OCI-LY3 (cell line): ENCODE measurements around the gene DOHH.

Experiments
- H2AFZ ChIP-seq: fragments of 200-600, 300-600 bp; shearing (Covaris generic); 2 replicates; pipeline ENCODE4 v1.6.0; 2014; ENCODE audit warnings: antibody characterized with exemption, low read depth, low read length
- H3K27ac ChIP-seq: fragments of 200-600, 300-600 bp; sonication (generic); 2 replicates; pipeline ENCODE4 v1.5.1; 2014; ENCODE audit warnings: mild to moderate bottlenecking, low read length, moderate library complexity, mixed read lengths
- H3K27me3 ChIP-seq: fragments of 200-600, 300-600 bp; sonication (generic); 2 replicates; pipeline ENCODE4 v1.6.1; 2014; ENCODE audit warnings: low read depth, low read length, mixed read lengths
- H3K36me3 ChIP-seq: fragments of 200-600, 300-600 bp; sonication (generic); replicated peaks from 2 replicates; pipeline ENCODE3; 2014; ENCODE audit warnings: low read depth, low read length, mixed read lengths
- H3K4me1 ChIP-seq: fragments of 300-600, 200-600 bp; sonication (generic); 2 replicates; pipeline ENCODE4 v1.6.1; 2014; ENCODE audit warnings: low read length, mixed read lengths
- H3K4me2 ChIP-seq: fragments of 200-600, 300-600 bp; sonication (generic); 2 replicates; pipeline ENCODE4 v1.6.1; 2014; ENCODE audit warnings: low read length, mixed read lengths
- H3K4me3 ChIP-seq: fragments of 300-600, 200-600 bp; sonication (generic); 2 replicates; pipeline ENCODE4 v1.5.1; 2014; ENCODE audit warnings: antibody characterized with exemption, mild to moderate bottlenecking, low read length, moderate library complexity
- H3K79me2 ChIP-seq: fragments of 300-600, 200-600 bp; shearing (Covaris generic); 2 replicates; pipeline ENCODE4 v1.6.1; 2014; ENCODE audit warnings: mild to moderate bottlenecking, low read length, mixed read lengths
- H3K9ac ChIP-seq: fragments of 300-600, 200-600 bp; shearing (Covaris generic); 2 replicates; pipeline ENCODE4 v1.6.0; 2014; ENCODE audit warnings: mild to moderate bottlenecking, low read length, moderate library complexity
- H3K9me3 ChIP-seq: fragments of 200-600, 300-600 bp; shearing (Covaris generic); 2 replicates; pipeline ENCODE4 v1.6.1; 2014; ENCODE audit warnings: low read length, mixed read lengths; ENCODE audit not compliant: insufficient read depth
- H4K20me1 ChIP-seq: fragments of 200-600, 300-600 bp; sonication (generic); 2 replicates; pipeline ENCODE4 v1.6.1; 2016; ENCODE audit warnings: low read length, mixed read lengths; ENCODE audit not compliant: insufficient read depth
- CTCF ChIP-seq: fragments of 200-600, 300-600 bp; sonication (generic); IDR thresholded peaks from 2 replicates; pipeline ENCODE4 v1.5.1; 2014; ENCODE audit warnings: antibody characterized with exemption, low read length, low read depth
- EZH2phosphoT487 ChIP-seq: fragments of 200-600 bp; shearing (Covaris generic); IDR thresholded peaks from 2 replicates; pipeline ENCODE4 v1.6.1; 2018; ENCODE audit warnings: antibody characterized with exemption, mixed run types, low read depth

DOHH gene

DNA sequence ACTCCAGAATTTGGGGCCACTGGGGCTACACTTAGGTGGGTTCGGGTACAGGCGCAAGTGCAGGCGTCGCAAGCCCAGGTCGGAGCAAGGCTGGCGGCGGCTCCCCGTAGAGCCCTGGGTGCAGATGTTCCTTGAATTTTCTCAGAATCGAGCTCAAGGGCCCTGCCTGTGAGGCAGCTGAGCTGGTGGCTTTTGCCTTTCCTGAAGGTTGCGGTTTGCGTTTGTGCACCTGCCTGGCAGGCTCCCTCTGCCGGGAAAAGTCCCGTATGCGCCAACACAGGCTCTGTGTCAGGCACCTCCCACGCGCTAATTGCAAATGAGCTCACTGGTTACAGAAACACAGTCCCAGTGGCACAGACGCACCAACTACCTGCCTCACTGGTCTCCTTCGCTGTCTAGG, 5.9 kb downstream of the DOHH start:
- Histone ChIP-seq H3K79me2 (peaks cover 30% of the 10 kb centered on the region), H3K4me1 (peaks cover 4% of the 10 kb centered on the region; the same call in 1 of the 2 replicates), H3K9me3 (no peaks in the 10 kb centered on the region), H3K4me3 (no peak overlapping the region), H2AFZ (no peak overlapping the region), H3K36me3 (peaks cover 33% of the 10 kb centered on the region), H3K4me2 (no peak overlapping the region), H3K27me3 (no peaks in the 10 kb centered on the region), H3K9ac (no peak overlapping the region), H4K20me1 (no peaks in the 10 kb centered on the region; the same call in 1 of the 2 replicates), H3K27ac (no peak overlapping the region)
- no peak for TF ChIP-seq EZH2phosphoT487
- TF ChIP-seq CTCF: no peak

DNA sequence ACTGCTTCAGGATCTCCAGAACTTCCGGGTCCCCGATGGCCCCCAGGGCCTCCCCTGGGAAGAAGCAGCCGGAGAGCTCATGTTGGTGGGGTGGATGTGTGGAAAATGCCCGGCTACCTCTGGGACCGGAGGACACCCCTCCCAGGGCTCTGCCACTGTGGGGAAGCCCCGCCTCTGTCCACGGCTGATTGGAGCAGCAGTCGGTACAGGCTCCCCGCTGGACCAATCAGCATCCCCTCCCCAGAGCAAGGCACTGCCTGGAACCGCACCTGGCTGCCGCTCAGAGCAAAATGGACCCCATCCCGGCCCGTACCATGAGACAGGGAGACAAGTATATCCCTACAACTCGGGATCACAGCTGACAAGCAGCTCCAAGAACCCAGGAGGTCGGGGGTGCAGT, 6.4 kb downstream of the DOHH start:
- Histone ChIP-seq H3K9me3 (no peaks in the 10 kb centered on the region), H3K36me3 (peaks cover 33% of the 10 kb centered on the region), H3K27me3 (no peaks in the 10 kb centered on the region), H3K4me2 (no peak overlapping the region), H3K27ac (no peak overlapping the region), H3K9ac (no peak overlapping the region), H3K4me1 (no peaks in the 10 kb centered on the region), H4K20me1 (no peaks in the 10 kb centered on the region; the same call in 1 of the 2 replicates), H3K79me2 (peaks cover 25% of the 10 kb centered on the region), H2AFZ (no peak overlapping the region), H3K4me3 (no peak overlapping the region)
- no peak for TF ChIP-seq EZH2phosphoT487

DNA sequence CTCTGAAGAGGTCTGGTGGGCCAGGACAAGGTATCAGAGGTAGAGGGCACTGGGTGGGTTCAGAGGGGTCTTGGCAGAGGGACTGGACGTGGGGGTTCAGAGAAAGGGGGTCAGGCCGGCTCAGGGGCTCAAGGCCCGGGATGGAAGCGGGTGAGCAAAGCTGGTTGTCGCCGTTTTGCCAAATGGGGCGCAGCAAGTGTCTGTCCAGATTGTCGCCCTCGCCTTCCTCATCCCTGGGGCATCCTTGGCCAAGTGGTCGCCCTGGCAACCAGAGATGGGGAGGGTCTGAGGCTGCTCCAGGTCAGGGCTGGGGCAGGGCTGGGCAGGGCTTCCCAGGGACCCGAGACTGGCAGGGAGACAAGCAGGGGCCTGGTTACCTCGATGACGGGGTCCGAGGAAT, 6.8 kb downstream of the DOHH start:
- H3K9me3 ChIP-seq: no peaks in the 10 kb centered on the region
- no peak overlapping the region for H3K27ac ChIP-seq
- H3K36me3 ChIP-seq: peaks cover 33% of the 10 kb centered on the region
- no peak overlapping the region for H2AFZ ChIP-seq
- H3K79me2 ChIP-seq: peaks cover 21% of the 10 kb centered on the region
- no peaks in the 10 kb centered on the region for H3K27me3 ChIP-seq
- no peak for TF ChIP-seq EZH2phosphoT487
- no peak for TF ChIP-seq CTCF
- H4K20me1 ChIP-seq: no peaks in the 10 kb centered on the region; the same call in 1 of the 2 replicates
- H3K4me2 ChIP-seq: no peak overlapping the region
- no peaks in the 10 kb centered on the region for H3K4me1 ChIP-seq
- H3K4me3 ChIP-seq: no peak overlapping the region
- H3K9ac ChIP-seq: no peak overlapping the region

DNA sequence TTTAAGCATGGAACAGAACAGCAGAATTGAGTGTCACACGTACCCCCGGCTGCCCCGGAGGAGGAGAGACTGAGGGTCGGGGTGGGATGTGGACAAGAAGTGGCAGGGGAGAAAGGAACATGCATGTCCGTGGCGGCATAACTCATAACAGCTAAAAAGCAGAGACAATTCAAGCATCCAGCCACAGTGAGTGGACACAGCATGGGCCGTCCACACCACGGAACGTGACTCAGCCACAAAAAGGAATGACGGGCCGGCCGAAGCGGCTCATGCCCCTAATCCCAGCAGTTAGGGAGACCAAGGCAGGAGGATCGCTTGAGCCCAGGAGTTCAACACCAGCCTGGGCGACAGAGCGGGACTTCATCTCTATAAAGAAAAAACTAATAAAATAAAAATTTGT, 7.6 kb downstream of the DOHH start:
- Histone ChIP-seq H3K4me3 (no peak overlapping the region), H3K27me3 (no peaks in the 10 kb centered on the region), H3K36me3 (peaks cover 36% of the 10 kb centered on the region), H2AFZ (no peak overlapping the region), H4K20me1 (no peaks in the 10 kb centered on the region; the same call in 1 of the 2 replicates), H3K79me2 (peaks cover 14% of the 10 kb centered on the region), H3K9me3 (no peaks in the 10 kb centered on the region), H3K4me1 (no peaks in the 10 kb centered on the region), H3K9ac (no peak overlapping the region), H3K27ac (no peak overlapping the region), H3K4me2 (no peak overlapping the region)
- TF ChIP-seq EZH2phosphoT487 (no peak), CTCF (no peak)
